ENCODE data around the gene KIAA0040. TPM values are rescaled to one million over a fixed set of nuclear protein-coding genes. Genes with fewer than 3 reads are reported as not detected.

The KIAA0040 gene
- total RNA-seq, 1 donor from 2014 or later = 3.7 TPM

- peaks cover 33% of the 10 kb centered on the region for H3K4me1 Mint-ChIP-seq
- TF ChIP-seq CTCF (IDR thresholded peaks at IDR 0.05; ENCODE audit: unreplicated experiment) = no peak
- no peaks in the 10 kb centered on the region for H3K36me3 Mint-ChIP-seq
- no peak overlapping the region for H3K4me3 Mint-ChIP-seq
- H3K9me3 Mint-ChIP-seq = peaks cover 16% of the 10 kb centered on the region
- H3K27ac Mint-ChIP-seq = no peak overlapping the region
- no peaks in the 10 kb centered on the region for H3K27me3 Mint-ChIP-seq (ENCODE audit: low read depth)
- DNase-seq (ENCODE audit: low spot score in 2 of 2, unreplicated experiment in 2 of 2) = no peak
Observed at GRCh38 chr1:175217721-175218531, 25.4 kb upstream of the KIAA0040 start.

- no peak overlapping the region for H3K4me3 Mint-ChIP-seq
- TF ChIP-seq CTCF (IDR thresholded peaks at IDR 0.05; ENCODE audit: unreplicated experiment) = no peak
Observed at GRCh38 chr1:175216444-175216843, 23.9 kb upstream of the KIAA0040 start.

GRCh38 chr1:175211656-175212055 is 19.1 kb upstream of the KIAA0040 start:
- TF ChIP-seq CTCF (IDR thresholded peaks at IDR 0.05; ENCODE audit: unreplicated experiment) = no peak
- Mint-ChIP-seq H3K27me3 (ENCODE audit: low read depth) (peaks cover 3% of the 10 kb centered on the region), H3K9me3 (peaks cover 16% of the 10 kb centered on the region), H3K27ac (no peak overlapping the region), H3K36me3 (no peaks in the 10 kb centered on the region), H3K4me1 (no peaks in the 10 kb centered on the region), H3K4me3 (no peak overlapping the region)
- no peak for DNase-seq (ENCODE audit: low spot score in 2 of 2, unreplicated experiment in 2 of 2)

More at GRCh38 chr1:175216444-175216843, 23.9 kb upstream of the KIAA0040 start:
- Mint-ChIP-seq H3K36me3 (no peaks in the 10 kb centered on the region), H3K27ac (no peak overlapping the region), H3K9me3 (peaks cover 16% of the 10 kb centered on the region), H3K4me1 (peaks cover 18% of the 10 kb centered on the region), H3K27me3 (ENCODE audit: low read depth) (no peaks in the 10 kb centered on the region)
- DNase-seq (ENCODE audit: low spot score in 2 of 2, unreplicated experiment in 2 of 2) = no peak

- no peak for TF ChIP-seq CTCF (IDR thresholded peaks at IDR 0.05; ENCODE audit: unreplicated experiment)
- Mint-ChIP-seq H3K4me1 (no peaks in the 10 kb centered on the region), H3K36me3 (no peaks in the 10 kb centered on the region), H3K27me3 (ENCODE audit: low read depth) (peaks cover 3% of the 10 kb centered on the region), H3K27ac (no peak overlapping the region), H3K9me3 (peaks cover 16% of the 10 kb centered on the region), H3K4me3 (no peak overlapping the region)
- DNase-seq (ENCODE audit: low spot score in 2 of 2, unreplicated experiment in 2 of 2) = no peak
Observed at GRCh38 chr1:175210744-175211143, 18.2 kb upstream of the KIAA0040 start.

- H3K27ac Mint-ChIP-seq = no peak overlapping the region
- DNase-seq (ENCODE audit: low spot score in 2 of 2, unreplicated experiment in 2 of 2) = no peak
- peaks cover 3% of the 10 kb centered on the region for H3K27me3 Mint-ChIP-seq (ENCODE audit: low read depth)
- H3K36me3 Mint-ChIP-seq = no peaks in the 10 kb centered on the region
- no peak for TF ChIP-seq CTCF (IDR thresholded peaks at IDR 0.05; ENCODE audit: unreplicated experiment)
- H3K9me3 Mint-ChIP-seq = peaks cover 15% of the 10 kb centered on the region
- no peaks in the 10 kb centered on the region for H3K4me1 Mint-ChIP-seq
- no peak overlapping the region for H3K4me3 Mint-ChIP-seq
Observed at GRCh38 chr1:175209493-175209921, 16.9 kb upstream of the KIAA0040 start.
